ENCODE measurements around the gene PCDHA9.

The PCDHA9 gene

DNA sequence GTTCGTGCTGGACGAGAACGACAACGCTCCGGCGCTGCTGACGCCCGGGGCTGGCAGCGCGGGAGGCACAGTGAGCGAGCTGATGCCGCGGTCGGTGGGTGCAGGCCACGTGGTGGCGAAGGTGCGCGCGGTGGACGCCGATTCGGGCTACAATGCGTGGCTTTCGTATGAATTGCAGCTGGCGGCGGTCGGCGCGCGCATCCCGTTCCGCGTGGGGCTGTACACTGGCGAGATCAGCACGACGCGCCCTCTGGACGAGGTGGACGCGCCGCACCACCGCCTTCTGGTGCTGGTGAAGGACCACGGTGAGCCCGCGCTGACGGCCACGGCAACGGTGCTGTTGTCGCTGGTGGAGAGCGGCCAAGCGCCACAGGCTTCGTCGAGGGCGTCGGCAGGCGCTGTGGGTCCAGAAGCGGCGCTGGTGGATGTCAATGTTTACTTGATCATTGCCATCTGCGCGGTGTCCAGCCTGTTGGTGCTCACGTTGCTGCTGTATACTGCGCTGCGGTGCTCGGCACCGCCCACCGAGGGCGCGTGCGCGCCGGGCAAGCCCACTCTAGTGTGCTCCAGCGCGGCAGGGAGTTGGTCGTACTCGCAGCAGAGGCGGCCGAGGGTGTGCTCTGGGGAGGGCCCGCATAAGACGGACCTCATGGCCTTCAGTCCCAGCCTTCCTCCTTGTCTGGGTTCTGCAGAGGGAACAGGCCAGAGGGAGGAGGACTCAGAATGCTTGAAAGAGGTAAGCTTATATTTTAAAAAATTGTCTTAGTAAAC is 35.9 kb downstream of the PCDHA9 start:
- H3K4me3 ChIP-seq (ENCODE audit: low read depth, low read length) = no peak overlapping the region
- no peak for DNase-seq (ENCODE audit: low read depth)
- TF ChIP-seq MYC (IDR thresholded peaks at IDR 0.05; ENCODE audit: low read depth, low read length) (no peak), CTCF (IDR thresholded peaks at IDR 0.05; ENCODE audit: low read depth, low read length) (no peak), POLR2A (IDR thresholded peaks at IDR 0.05; ENCODE audit: extremely low read depth, insufficient read length) (no peak)
- TF ChIP-seq, protein P1, sequence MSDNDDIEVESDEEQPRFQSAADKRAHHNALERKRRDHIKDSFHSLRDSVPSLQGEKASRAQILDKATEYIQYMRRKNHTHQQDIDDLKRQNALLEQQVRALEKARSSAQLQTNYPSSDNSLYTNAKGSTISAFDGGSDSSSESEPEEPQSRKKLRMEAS (IDR thresholded peaks at IDR 0.05; ENCODE audit: low read depth, low read length) = no peak

All from NB4 (cell line).